ENCODE data around the gene SZT2. TPM values are rescaled to one million over a fixed set of nuclear protein-coding genes. Genes with fewer than 3 reads are reported as not detected.

Gene SZT2
- total RNA-seq, 2 donors from 2014 or later: 53.4 to 59.3 TPM

- H3K36me3 Mint-ChIP-seq (ENCODE audit: low read depth): peaks cover 30% of the 10 kb centered on the region
- H3K27ac Mint-ChIP-seq: no peak overlapping the region
- no peaks in the 10 kb centered on the region for H3K27me3 Mint-ChIP-seq
- ATAC-seq (replicated peaks): no peak
- no peak overlapping the region for H3K4me3 Mint-ChIP-seq
- peaks cover 8% of the 10 kb centered on the region for H3K4me1 Mint-ChIP-seq
- H3K9me3 Mint-ChIP-seq: no peaks in the 10 kb centered on the region
Observed at GRCh38 chr1:43419627-43420425, 30.1 kb downstream of the SZT2 start.

DNA sequence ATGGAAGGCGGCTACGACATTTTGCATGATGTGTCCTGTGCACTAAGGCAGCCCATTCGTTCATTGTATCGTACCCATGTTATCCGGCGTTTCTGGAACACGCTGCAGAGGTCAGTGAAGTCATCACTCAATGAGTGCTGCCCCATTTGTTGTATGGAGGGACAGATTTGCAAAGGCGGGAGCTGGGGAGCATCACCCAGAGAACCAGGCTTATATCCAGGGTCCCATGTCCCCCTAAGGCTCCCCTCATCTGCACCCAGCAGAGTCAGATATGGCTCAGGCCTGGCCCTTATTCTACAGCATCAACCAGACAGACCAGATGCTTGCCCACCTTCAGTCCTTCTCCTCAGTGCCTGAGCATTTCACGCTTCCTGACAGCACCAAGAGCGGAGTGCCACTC, 31.2 kb downstream of the SZT2 start:
- Mint-ChIP-seq H3K9me3 (no peaks in the 10 kb centered on the region), H3K4me1 (peaks cover 8% of the 10 kb centered on the region), H3K27ac (no peak overlapping the region), H3K36me3 (ENCODE audit: low read depth) (peaks cover 34% of the 10 kb centered on the region), H3K4me3 (no peak overlapping the region), H3K27me3 (no peaks in the 10 kb centered on the region)
- no peak for ATAC-seq (replicated peaks)

- Mint-ChIP-seq H3K4me3 (no peak overlapping the region), H3K27ac (no peak overlapping the region), H3K27me3 (no peaks in the 10 kb centered on the region), H3K36me3 (ENCODE audit: low read depth) (peaks cover 35% of the 10 kb centered on the region), H3K4me1 (peaks cover 8% of the 10 kb centered on the region), H3K9me3 (no peaks in the 10 kb centered on the region)
- no peak for ATAC-seq (replicated peaks)
Observed at GRCh38 chr1:43421396-43421795, 31.7 kb downstream of the SZT2 start.

DNA sequence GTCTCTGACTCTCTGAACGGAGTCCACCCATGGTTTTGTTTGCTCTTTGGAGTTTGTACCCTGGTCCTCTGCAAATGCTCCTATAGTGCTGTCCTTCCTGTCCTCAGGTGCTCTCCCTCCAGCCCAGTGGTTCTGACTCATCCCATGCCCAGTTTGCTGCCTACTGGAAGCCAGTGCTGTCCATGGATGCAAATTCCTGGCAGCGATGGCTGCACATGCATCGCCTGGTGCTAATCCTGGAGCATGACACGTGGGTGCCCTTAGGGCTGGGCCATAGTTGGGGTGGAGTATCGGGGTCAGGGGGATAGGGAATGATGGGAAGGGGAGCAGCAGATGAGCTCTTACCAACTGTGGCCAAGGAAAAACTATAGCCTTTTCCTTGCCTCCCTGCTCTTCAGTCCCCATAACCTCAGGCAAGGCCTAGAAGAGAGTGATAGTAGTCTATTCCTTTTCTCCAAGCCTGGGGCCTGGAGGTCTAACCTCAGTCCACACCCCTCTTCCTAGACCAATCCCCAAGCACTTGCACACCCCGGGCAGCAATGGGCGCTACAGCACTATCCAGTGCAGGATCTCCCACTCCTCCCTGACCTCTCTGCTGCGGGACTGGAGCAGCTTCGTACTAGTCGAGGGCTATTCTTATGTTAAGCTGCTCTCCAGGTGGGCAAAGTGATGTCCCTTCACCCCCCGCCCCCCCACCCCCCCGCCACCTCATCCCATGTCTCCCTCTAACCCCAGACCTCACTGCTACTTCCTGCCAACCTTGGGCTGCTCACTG, 32.5 kb downstream of the SZT2 start:
- peaks cover 43% of the 10 kb centered on the region for H3K36me3 Mint-ChIP-seq (ENCODE audit: low read depth)
- H3K4me1 Mint-ChIP-seq: peaks cover 8% of the 10 kb centered on the region
- H3K27ac Mint-ChIP-seq: no peak overlapping the region
- H3K4me3 Mint-ChIP-seq: no peak overlapping the region
- H3K27me3 Mint-ChIP-seq: no peaks in the 10 kb centered on the region
- H3K9me3 Mint-ChIP-seq: no peaks in the 10 kb centered on the region
- ATAC-seq (replicated peaks): no peak

- peak; percentile 27 for ATAC-seq (replicated peaks)
- Mint-ChIP-seq H3K27ac (no peak overlapping the region), H3K9me3 (no peaks in the 10 kb centered on the region), H3K4me3 (no peak overlapping the region), H3K4me1 (peaks cover 8% of the 10 kb centered on the region), H3K36me3 (ENCODE audit: low read depth) (peaks cover 52% of the 10 kb centered on the region), H3K27me3 (no peaks in the 10 kb centered on the region)
Observed at GRCh38 chr1:43422995-43423671, 33.4 kb downstream of the SZT2 start.

- no peaks in the 10 kb centered on the region for H3K27me3 Mint-ChIP-seq
- H3K36me3 Mint-ChIP-seq (ENCODE audit: low read depth): peaks cover 60% of the 10 kb centered on the region
- no peak overlapping the region for H3K4me3 Mint-ChIP-seq
- H3K9me3 Mint-ChIP-seq: no peaks in the 10 kb centered on the region
- no peak overlapping the region for H3K27ac Mint-ChIP-seq
- H3K4me1 Mint-ChIP-seq: peaks cover 8% of the 10 kb centered on the region
- ATAC-seq (replicated peaks): peak; percentile 76
Observed at GRCh38 chr1:43423672-43424550, 34.2 kb downstream of the SZT2 start.

- Mint-ChIP-seq H3K4me1 (peaks cover 8% of the 10 kb centered on the region), H3K36me3 (ENCODE audit: low read depth) (peaks cover 71% of the 10 kb centered on the region), H3K4me3 (no peak overlapping the region), H3K27ac (no peak overlapping the region), H3K27me3 (no peaks in the 10 kb centered on the region), H3K9me3 (no peaks in the 10 kb centered on the region)
- no peak for ATAC-seq (replicated peaks)
Observed at GRCh38 chr1:43425045-43425444, 35.3 kb downstream of the SZT2 start.

GRCh38 chr1:43426221-43426620, 36.5 kb downstream of the SZT2 start:
- no peak overlapping the region for H3K27ac Mint-ChIP-seq
- no peaks in the 10 kb centered on the region for H3K9me3 Mint-ChIP-seq
- no peak for ATAC-seq (replicated peaks)
- no peaks in the 10 kb centered on the region for H3K27me3 Mint-ChIP-seq
- H3K4me3 Mint-ChIP-seq: no peak overlapping the region
- peaks cover 83% of the 10 kb centered on the region for H3K36me3 Mint-ChIP-seq (ENCODE audit: low read depth)
- H3K4me1 Mint-ChIP-seq: peaks cover 8% of the 10 kb centered on the region

- Mint-ChIP-seq H3K9me3 (no peaks in the 10 kb centered on the region), H3K4me1 (peaks cover 8% of the 10 kb centered on the region), H3K27ac (no peak overlapping the region), H3K27me3 (no peaks in the 10 kb centered on the region), H3K36me3 (ENCODE audit: low read depth) (peaks cover 90% of the 10 kb centered on the region), H3K4me3 (no peak overlapping the region)
- no peak for ATAC-seq (replicated peaks)
Observed at GRCh38 chr1:43427524-43427923, 37.8 kb downstream of the SZT2 start.

- no peaks in the 10 kb centered on the region for H3K9me3 Mint-ChIP-seq
- no peak overlapping the region for H3K27ac Mint-ChIP-seq
- H3K27me3 Mint-ChIP-seq: no peaks in the 10 kb centered on the region
- H3K36me3 Mint-ChIP-seq (ENCODE audit: low read depth): peaks cover 90% of the 10 kb centered on the region
- no peak for ATAC-seq (replicated peaks)
- H3K4me1 Mint-ChIP-seq: peaks cover 8% of the 10 kb centered on the region
- H3K4me3 Mint-ChIP-seq: no peak overlapping the region
Observed at GRCh38 chr1:43427941-43428340, 38.2 kb downstream of the SZT2 start.

DNA sequence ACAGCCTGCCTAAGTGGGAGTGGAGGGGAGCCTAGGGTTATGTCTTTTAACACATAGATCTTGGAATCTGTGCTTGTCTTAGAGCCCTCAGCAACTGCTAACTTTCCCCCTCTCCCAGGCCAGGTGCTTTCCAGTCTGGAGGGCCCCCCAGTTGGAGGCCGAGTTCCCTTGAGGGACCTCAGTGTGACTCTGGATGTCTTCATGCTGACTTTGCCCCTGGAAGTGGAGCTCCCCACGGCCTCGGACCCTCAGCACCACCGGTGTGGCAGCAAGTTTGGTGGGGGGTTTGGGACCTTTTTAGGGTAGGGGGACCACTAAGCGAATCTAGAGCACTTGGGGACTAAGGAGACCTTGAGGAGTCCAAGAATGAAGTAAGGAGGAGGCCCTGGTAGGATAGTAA, 41.1 kb downstream of the SZT2 start:
- no peaks in the 10 kb centered on the region for H3K27me3 Mint-ChIP-seq
- H3K36me3 Mint-ChIP-seq (ENCODE audit: low read depth): peaks cover 91% of the 10 kb centered on the region
- H3K27ac Mint-ChIP-seq: no peak overlapping the region
- H3K4me3 Mint-ChIP-seq: no peak overlapping the region
- no peaks in the 10 kb centered on the region for H3K9me3 Mint-ChIP-seq
- ATAC-seq (replicated peaks): no peak
- H3K4me1 Mint-ChIP-seq: no peaks in the 10 kb centered on the region

DNA sequence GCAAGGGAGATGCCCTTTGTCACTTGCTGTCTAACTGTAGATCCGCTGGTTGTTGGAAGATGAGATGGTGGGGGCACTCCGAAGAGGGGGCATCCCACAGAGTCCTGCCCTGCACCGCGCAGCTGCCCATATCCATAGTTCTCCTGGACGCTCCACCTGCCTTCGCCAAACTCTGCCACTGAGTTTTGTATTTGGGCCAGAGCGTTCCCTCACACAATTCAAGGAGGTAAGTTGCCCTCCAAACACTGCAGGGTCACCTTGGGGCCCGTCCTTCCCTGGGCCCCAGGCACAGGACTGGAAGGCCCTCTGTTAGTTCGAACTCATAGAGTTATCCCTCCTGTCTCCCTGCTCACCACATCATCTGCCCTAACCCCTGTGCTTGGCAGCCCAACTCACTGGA, 42.0 kb downstream of the SZT2 start:
- Mint-ChIP-seq H3K27me3 (no peaks in the 10 kb centered on the region), H3K36me3 (ENCODE audit: low read depth) (peaks cover 87% of the 10 kb centered on the region), H3K9me3 (no peaks in the 10 kb centered on the region), H3K4me3 (no peak overlapping the region), H3K4me1 (no peaks in the 10 kb centered on the region), H3K27ac (no peak overlapping the region)
- ATAC-seq (replicated peaks): no peak

- H3K9me3 Mint-ChIP-seq: no peaks in the 10 kb centered on the region
- H3K27me3 Mint-ChIP-seq: no peaks in the 10 kb centered on the region
- no peaks in the 10 kb centered on the region for H3K4me1 Mint-ChIP-seq
- H3K36me3 Mint-ChIP-seq (ENCODE audit: low read depth): peaks cover 81% of the 10 kb centered on the region
- H3K27ac Mint-ChIP-seq: no peak overlapping the region
- no peak for ATAC-seq (replicated peaks)
- no peak overlapping the region for H3K4me3 Mint-ChIP-seq
Observed at GRCh38 chr1:43432171-43432860, 42.6 kb downstream of the SZT2 start.

All from activated T-helper 17 cell treated with anti-CD3 and anti-CD28 coated beads, Interleukin-2, amount 50 U/mL, for 72 hours (primary cell).